ENCODE data around the gene C12orf75. TPM values are rescaled to one million over a fixed set of nuclear protein-coding genes. Genes with fewer than 3 reads are reported as not detected.

The C12orf75 gene
- total RNA-seq, 1 donor from 2014 or later: 163 TPM

- Histone ChIP-seq H3K9ac (ENCODE audit: low read length) (peak overlapping the region; percentile 20), H3K9me3 (ENCODE audit: insufficient read depth, low read depth, low read length) (no peaks in the 10 kb centered on the region), H3K27ac (ENCODE audit: low read depth, low read length) (peak overlapping the region; percentile 45), H3K4me1 (ENCODE audit: insufficient read depth, low read length) (peaks cover 18% of the 10 kb centered on the region), H4K20me1 (ENCODE audit: insufficient read depth, low read length) (no peaks in the 10 kb centered on the region), H3K4me3 (ENCODE audit: insufficient read depth, low read depth, low read length) (no peak overlapping the region), H3K27me3 (ENCODE audit: insufficient read depth, low read length) (no peaks in the 10 kb centered on the region), H3K36me3 (ENCODE audit: insufficient read depth, low read length) (no peaks in the 10 kb centered on the region), H2AFZ (ENCODE audit: low read depth, low read length) (no peak overlapping the region), H3K4me2 (ENCODE audit: low read length) (peak overlapping the region; percentile 46), H3K79me2 (ENCODE audit: insufficient read depth, low read length) (no peaks in the 10 kb centered on the region)
- H3K27ac Mint-ChIP-seq (ENCODE audit: unreplicated experiment): peak overlapping the region; percentile 86
- H3K4me1 Mint-ChIP-seq (ENCODE audit: low read depth, unreplicated experiment): peaks cover 33% of the 10 kb centered on the region
- no peaks in the 10 kb centered on the region for H3K27me3 Mint-ChIP-seq (ENCODE audit: low read depth, unreplicated experiment)
- no peaks in the 10 kb centered on the region for H3K36me3 Mint-ChIP-seq (ENCODE audit: low read depth, unreplicated experiment)
- no peak overlapping the region for H3K4me3 Mint-ChIP-seq (ENCODE audit: unreplicated experiment)
- no peak for DNase-seq (ENCODE audit: low read depth)
- no peak for FAIRE-seq
- TF ChIP-seq EZH2 (IDR thresholded peaks at IDR 0.05; ENCODE audit: insufficient read depth, low read length) (no peak), CTCF (IDR thresholded peaks at IDR 0.05; ENCODE audit: insufficient read depth, low read depth, low read length) (peak; percentile 16)
- no peaks in the 10 kb centered on the region for H3K9me3 Mint-ChIP-seq (ENCODE audit: unreplicated experiment)
Observed at GRCh38 chr12:105417732-105418131, 87.2 kb downstream of the C12orf75 start.

- H3K27ac Mint-ChIP-seq (ENCODE audit: unreplicated experiment): peak overlapping the region; percentile 86
- TF ChIP-seq CTCF (IDR thresholded peaks at IDR 0.05; ENCODE audit: insufficient read depth, low read depth, low read length): no peak
- no peak for TF ChIP-seq EZH2 (IDR thresholded peaks at IDR 0.05; ENCODE audit: insufficient read depth, low read length)
- no peaks in the 10 kb centered on the region for H3K36me3 Mint-ChIP-seq (ENCODE audit: low read depth, unreplicated experiment)
- H3K4me2 ChIP-seq (ENCODE audit: low read length): peak overlapping the region; percentile 46
- H3K4me3 ChIP-seq (ENCODE audit: insufficient read depth, low read depth, low read length): no peak overlapping the region
- no peaks in the 10 kb centered on the region for H3K79me2 ChIP-seq (ENCODE audit: insufficient read depth, low read length)
- H3K9me3 ChIP-seq (ENCODE audit: insufficient read depth, low read depth, low read length): no peaks in the 10 kb centered on the region
- no peaks in the 10 kb centered on the region for H3K36me3 ChIP-seq (ENCODE audit: insufficient read depth, low read length)
- H3K9ac ChIP-seq (ENCODE audit: low read length): peak overlapping the region; percentile 49
- peak overlapping the region; percentile 61 for H3K27ac ChIP-seq (ENCODE audit: low read depth, low read length)
- H2AFZ ChIP-seq (ENCODE audit: low read depth, low read length): no peak overlapping the region
- H3K9me3 Mint-ChIP-seq (ENCODE audit: unreplicated experiment): no peaks in the 10 kb centered on the region
- FAIRE-seq: peak; percentile 43
- peak; percentile 95 for DNase-seq (ENCODE audit: low read depth)
- no peak overlapping the region for H3K4me3 Mint-ChIP-seq (ENCODE audit: unreplicated experiment)
- no peaks in the 10 kb centered on the region for H3K27me3 Mint-ChIP-seq (ENCODE audit: low read depth, unreplicated experiment)
- no peaks in the 10 kb centered on the region for H3K27me3 ChIP-seq (ENCODE audit: insufficient read depth, low read length)
- H3K4me1 ChIP-seq (ENCODE audit: insufficient read depth, low read length): peaks cover 18% of the 10 kb centered on the region
- peaks cover 35% of the 10 kb centered on the region for H3K4me1 Mint-ChIP-seq (ENCODE audit: low read depth, unreplicated experiment)
- no peaks in the 10 kb centered on the region for H4K20me1 ChIP-seq (ENCODE audit: insufficient read depth, low read length)
Observed at GRCh38 chr12:105418229-105418628, 87.7 kb downstream of the C12orf75 start.

- H3K27ac Mint-ChIP-seq (ENCODE audit: unreplicated experiment): peak overlapping the region; percentile 79
- Histone ChIP-seq H3K27me3 (ENCODE audit: insufficient read depth, low read length) (no peaks in the 10 kb centered on the region), H3K36me3 (ENCODE audit: insufficient read depth, low read length) (no peaks in the 10 kb centered on the region), H3K9ac (ENCODE audit: low read length) (peak overlapping the region; percentile 49), H3K4me1 (ENCODE audit: insufficient read depth, low read length) (peaks cover 18% of the 10 kb centered on the region), H3K4me3 (ENCODE audit: insufficient read depth, low read depth, low read length) (no peak overlapping the region), H3K9me3 (ENCODE audit: insufficient read depth, low read depth, low read length) (no peaks in the 10 kb centered on the region), H3K27ac (ENCODE audit: low read depth, low read length) (peak overlapping the region; percentile 61), H3K4me2 (ENCODE audit: low read length) (peak overlapping the region; percentile 46), H4K20me1 (ENCODE audit: insufficient read depth, low read length) (no peaks in the 10 kb centered on the region), H2AFZ (ENCODE audit: low read depth, low read length) (no peak overlapping the region), H3K79me2 (ENCODE audit: insufficient read depth, low read length) (no peaks in the 10 kb centered on the region)
- TF ChIP-seq EZH2 (IDR thresholded peaks at IDR 0.05; ENCODE audit: insufficient read depth, low read length): no peak
- DNase-seq (ENCODE audit: low read depth) (peak; percentile 65), FAIRE-seq (no peak)
- H3K4me3 Mint-ChIP-seq (ENCODE audit: unreplicated experiment): no peak overlapping the region
- no peaks in the 10 kb centered on the region for H3K27me3 Mint-ChIP-seq (ENCODE audit: low read depth, unreplicated experiment)
- H3K4me1 Mint-ChIP-seq (ENCODE audit: low read depth, unreplicated experiment): peaks cover 41% of the 10 kb centered on the region
- H3K9me3 Mint-ChIP-seq (ENCODE audit: unreplicated experiment): no peaks in the 10 kb centered on the region
- H3K36me3 Mint-ChIP-seq (ENCODE audit: low read depth, unreplicated experiment): no peaks in the 10 kb centered on the region
Observed at GRCh38 chr12:105418821-105419291, 88.4 kb downstream of the C12orf75 start.

Data from astrocyte (in vitro differentiated cells and primary cell).